Measurements from ENCODE around the gene SLC13A3.

- TF ChIP-seq EZH2phosphoT487 (conservative IDR thresholded peaks at IDR 0.05; ENCODE audit: low read length) (no peak), CTCF (IDR thresholded peaks at IDR 0.05; ENCODE audit: insufficient read depth, low read length, poor library complexity, severe bottlenecking) (no peak)
Measured at GRCh38 chr20:46636514-46636913, 14.7 kb downstream of the SLC13A3 start.
